MCF 10A (cell line): ENCODE results near the gene GUCY1A2. TPM values are rescaled to one million over a fixed set of nuclear protein-coding genes. Genes with fewer than 3 reads are reported as not detected.
A peak's percentile ranks its signal among the peaks of the same experiment; 100 is the strongest.

Experiments used
- BruUV-seq: library from RNA; stranded (reverse); fragments of 400-500 nt; replicated peaks from 2 replicates; lab custom pipeline; 2021; lab: Mats Ljungman, UMichigan
- CTCF ChIA-PET: fragments of 300-600 bp; sonication (Branson Sonifier 250); formaldehyde crosslinking; extraction: SDS; loops from one replicate; lab custom pipeline; 2021; ENCODE audit warnings: antibody characterized with exemption, inconsistent platforms; lab: Yijun Ruan, JAX
- POLR2A ChIA-PET: fragments of 300-600, 350-650 bp; sonication (Branson Sonifier 250); formaldehyde crosslinking; extraction: SDS; loops from one replicate; lab custom pipeline; 2020; ENCODE audit warnings: antibody characterized with exemption, inconsistent platforms; lab: Yijun Ruan, JAX
- DNase-seq: peaks from one replicate; pipeline ENCODE4 v3.0.0-alpha.2; 2018; ENCODE audit not compliant: unreplicated experiment
- H3K27ac Mint-ChIP-seq: one replicate; pipeline ENCODE4 v1.8.0; 2022; ENCODE audit warnings: mild to moderate bottlenecking, low read depth, mixed read lengths; ENCODE audit not compliant: unreplicated experiment
- H3K27me3 Mint-ChIP-seq: one replicate; pipeline ENCODE4 v1.8.0; 2022; ENCODE audit warnings: mixed read lengths; ENCODE audit not compliant: insufficient read depth, unreplicated experiment
- H3K36me3 Mint-ChIP-seq: one replicate; pipeline ENCODE4 v1.8.0; 2022; ENCODE audit warnings: mild to moderate bottlenecking, moderate library complexity, mixed read lengths; ENCODE audit not compliant: insufficient read depth, unreplicated experiment
- H3K4me1 Mint-ChIP-seq: one replicate; pipeline ENCODE4 v1.8.0; 2022; ENCODE audit warnings: mixed read lengths; ENCODE audit not compliant: insufficient read depth, unreplicated experiment
- H3K4me3 Mint-ChIP-seq: one replicate; pipeline ENCODE4 v1.8.0; 2022; ENCODE audit warnings: mild to moderate bottlenecking, moderate library complexity, mixed read lengths; ENCODE audit not compliant: unreplicated experiment
- H3K9me3 Mint-ChIP-seq: one replicate; pipeline ENCODE4 v1.8.0; 2022; ENCODE audit warnings: mixed read lengths; ENCODE audit not compliant: unreplicated experiment
- intact Hi-C: fragments of 100-400 bp; cut with micrococcal nuclease; formaldehyde crosslinking; loops from 2 replicates; pipeline ENCODE4 v1.14.1; 2022
- total RNA-seq: library from RNA; stranded (reverse); gene quantifications from 2 replicates; pipeline ENCODE4 v1.2.3, GENCODE V29; 2022
- TF ChIP-seq, protein P1 (sequence below): fragments of 200-600 bp; IDR thresholded peaks from one replicate; pipeline ENCODE4 v1.8.0; 2022; ENCODE audit warnings: antibody characterized with exemption, mild to moderate bottlenecking; ENCODE audit not compliant: unreplicated experiment

Gene GUCY1A2
- total RNA-seq, 1 experiment from 2014 or later: 0.09 TPM

DNA sequence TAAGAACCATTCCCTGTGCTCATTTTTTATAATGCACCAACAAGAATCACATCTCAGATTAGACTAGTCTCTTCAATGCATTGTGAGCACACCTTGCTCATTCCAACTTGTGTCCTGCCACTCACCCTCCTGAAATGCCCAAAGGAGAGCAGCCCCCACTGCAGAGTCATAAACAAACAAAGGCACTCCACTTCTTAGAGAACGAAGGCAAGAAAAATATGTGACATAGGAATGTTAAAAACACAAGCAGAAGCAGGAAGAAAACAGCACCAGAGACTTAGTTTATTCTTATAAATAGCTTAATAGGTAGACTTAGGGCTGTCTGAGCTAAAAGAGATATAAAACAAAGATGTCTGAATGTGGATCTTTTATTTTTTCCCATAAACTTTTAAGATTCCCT is 57.2 kb downstream of the GUCY1A2 start:
- Mint-ChIP-seq H3K27me3 (no peaks in the 10 kb centered on the region), H3K36me3 (peaks cover 7% of the 10 kb centered on the region), H3K9me3 (no peaks in the 10 kb centered on the region), H3K4me1 (peaks cover 16% of the 10 kb centered on the region), H3K27ac (peak overlapping the region; percentile 43), H3K4me3 (peak overlapping the region; percentile 5)
- no TSS peak for BruUV-seq
- ChIA-PET CTCF (no interaction called here), POLR2A (interaction anchor here (0.7 to 0.8 kb wide), 2 partner anchors 11 to 19 kb away, joined by 3 read pairs; no protein-coding TSS in a partner anchor)
- DNase-seq: peak; percentile 20
- intact Hi-C loops: no loop called here
- TF ChIP-seq, protein P1, sequence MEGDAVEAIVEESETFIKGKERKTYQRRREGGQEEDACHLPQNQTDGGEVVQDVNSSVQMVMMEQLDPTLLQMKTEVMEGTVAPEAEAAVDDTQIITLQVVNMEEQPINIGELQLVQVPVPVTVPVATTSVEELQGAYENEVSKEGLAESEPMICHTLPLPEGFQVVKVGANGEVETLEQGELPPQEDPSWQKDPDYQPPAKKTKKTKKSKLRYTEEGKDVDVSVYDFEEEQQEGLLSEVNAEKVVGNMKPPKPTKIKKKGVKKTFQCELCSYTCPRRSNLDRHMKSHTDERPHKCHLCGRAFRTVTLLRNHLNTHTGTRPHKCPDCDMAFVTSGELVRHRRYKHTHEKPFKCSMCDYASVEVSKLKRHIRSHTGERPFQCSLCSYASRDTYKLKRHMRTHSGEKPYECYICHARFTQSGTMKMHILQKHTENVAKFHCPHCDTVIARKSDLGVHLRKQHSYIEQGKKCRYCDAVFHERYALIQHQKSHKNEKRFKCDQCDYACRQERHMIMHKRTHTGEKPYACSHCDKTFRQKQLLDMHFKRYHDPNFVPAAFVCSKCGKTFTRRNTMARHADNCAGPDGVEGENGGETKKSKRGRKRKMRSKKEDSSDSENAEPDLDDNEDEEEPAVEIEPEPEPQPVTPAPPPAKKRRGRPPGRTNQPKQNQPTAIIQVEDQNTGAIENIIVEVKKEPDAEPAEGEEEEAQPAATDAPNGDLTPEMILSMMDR: no peak

DNA sequence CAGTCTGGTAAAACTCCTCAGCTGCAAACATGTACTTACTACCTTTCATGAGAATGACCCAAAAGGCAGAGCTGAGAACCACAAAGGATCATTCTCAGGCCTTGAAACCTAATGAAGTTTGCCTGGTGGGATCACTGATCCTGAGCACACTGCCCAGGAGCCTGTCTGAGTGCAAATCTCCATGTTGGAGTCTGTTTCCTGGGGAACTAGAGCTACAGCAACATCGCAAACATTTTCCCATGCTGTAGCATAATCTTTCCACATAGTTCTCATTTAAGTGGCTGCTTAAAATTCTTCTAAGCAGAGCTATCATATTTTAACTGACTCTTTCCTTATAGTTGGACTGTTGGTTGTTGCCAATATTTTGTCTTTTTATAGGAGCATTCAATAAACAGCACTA is 58.5 kb downstream of the GUCY1A2 start:
- H3K27ac Mint-ChIP-seq: no peak overlapping the region
- intact Hi-C loops: no loop called here

DNA sequence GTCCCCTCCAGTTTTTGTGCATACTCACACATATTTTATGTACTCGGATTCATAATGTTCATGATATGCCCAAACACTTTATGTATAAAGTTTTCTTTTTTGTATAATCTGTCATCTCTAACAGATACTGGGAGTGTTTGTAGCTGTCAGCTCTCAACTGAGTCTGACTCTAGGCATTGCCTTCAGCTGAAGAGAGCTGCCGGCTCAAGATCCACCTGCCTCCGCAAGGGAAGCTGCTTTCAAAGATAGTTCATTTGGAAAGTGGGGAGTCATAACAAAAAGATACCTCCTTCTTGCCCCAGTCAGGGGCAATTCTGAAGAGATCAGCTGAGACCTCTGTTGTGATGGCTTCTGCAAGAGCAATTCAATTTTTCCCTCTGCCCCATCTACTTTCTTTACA is 58.9 kb downstream of the GUCY1A2 start:
- DNase-seq: no peak
- BruUV-seq: no TSS peak
- H3K36me3 Mint-ChIP-seq: no peaks in the 10 kb centered on the region
- no peaks in the 10 kb centered on the region for H3K9me3 Mint-ChIP-seq
- intact Hi-C loops: no loop called here
- H3K4me1 Mint-ChIP-seq: peaks cover 16% of the 10 kb centered on the region
- H3K4me3 Mint-ChIP-seq: no peak overlapping the region
- CTCF ChIA-PET: no interaction called here
- TF ChIP-seq, protein P1: no peak
- H3K27me3 Mint-ChIP-seq: no peaks in the 10 kb centered on the region
- H3K27ac Mint-ChIP-seq: no peak overlapping the region
- POLR2A ChIA-PET: interaction anchor here (0.8 kb wide), 1 partner anchor 167 kb away, joined by 3 read pairs; no protein-coding TSS in a partner anchor

More for the DNA sequence above, 58.5 kb downstream of the GUCY1A2 start:
- Mint-ChIP-seq H3K4me1 (peaks cover 16% of the 10 kb centered on the region), H3K36me3 (no peaks in the 10 kb centered on the region), H3K4me3 (no peak overlapping the region), H3K9me3 (no peaks in the 10 kb centered on the region), H3K27me3 (no peaks in the 10 kb centered on the region)
- no peak for DNase-seq
- ChIA-PET POLR2A (interaction anchor here (0.8 kb wide), 1 partner anchor 168 kb away, joined by 3 read pairs; no protein-coding TSS in a partner anchor), CTCF (no interaction called here)
- no TSS peak for BruUV-seq
- TF ChIP-seq, protein P1: no peak

DNA sequence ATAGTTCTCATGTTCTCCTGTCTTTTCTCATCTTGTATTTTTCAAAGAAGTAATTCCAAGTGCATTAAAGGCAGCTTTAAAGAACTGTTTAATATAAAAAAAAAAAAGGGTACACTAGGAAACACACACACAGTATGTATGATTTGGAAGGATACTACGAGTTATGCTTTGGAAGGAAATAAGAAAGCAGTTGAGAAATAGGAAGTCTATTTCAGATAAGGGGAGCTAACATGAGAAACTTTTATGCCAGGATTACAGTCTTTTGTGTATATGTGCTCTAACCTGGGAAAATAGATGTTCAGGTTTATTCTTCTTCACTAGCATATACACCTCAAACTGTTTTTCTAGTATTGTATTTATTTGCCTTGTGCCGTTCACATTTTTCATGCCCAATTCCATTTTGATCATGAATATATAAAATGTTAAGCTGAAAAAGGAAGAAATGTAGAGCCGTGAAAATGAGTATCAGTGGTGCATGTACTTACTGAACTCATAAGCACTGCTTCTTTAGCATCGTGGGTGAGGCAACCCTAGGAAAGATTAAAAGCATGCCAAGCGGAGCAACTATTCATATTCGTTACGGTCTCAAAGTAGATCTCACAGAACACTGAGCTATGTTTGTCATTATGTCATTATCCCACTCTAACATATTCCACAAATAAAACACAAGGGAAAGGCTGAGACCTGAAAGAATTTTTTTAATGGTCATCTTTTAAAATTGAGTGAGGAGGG is 59.6 kb downstream of the GUCY1A2 start:
- H3K27me3 Mint-ChIP-seq: no peaks in the 10 kb centered on the region
- peaks cover 16% of the 10 kb centered on the region for H3K4me1 Mint-ChIP-seq
- ChIA-PET POLR2A (interaction anchor here (0.8 kb wide), 1 partner anchor 167 kb away, joined by 3 read pairs; no protein-coding TSS in a partner anchor), CTCF (no interaction called here)
- intact Hi-C loops: no loop called here
- H3K9me3 Mint-ChIP-seq: no peaks in the 10 kb centered on the region
- no peak overlapping the region for H3K27ac Mint-ChIP-seq
- no TSS peak for BruUV-seq
- no peak overlapping the region for H3K4me3 Mint-ChIP-seq
- H3K36me3 Mint-ChIP-seq: no peaks in the 10 kb centered on the region
- no peak for DNase-seq
- TF ChIP-seq, protein P1: no peak
